HEK293T (cell line): ENCODE measurements around the gene ARMH3.

ENCODE experiments used
- CTCF ChIA-PET: fragments of 350-600 bp; formaldehyde crosslinking; extraction: SDS; loops from one replicate; lab custom pipeline; 2021; ENCODE audit warnings: antibody characterized with exemption, inconsistent platforms; lab: Yijun Ruan, JAX
- POLR2A ChIA-PET: fragments of 350-600 bp; formaldehyde crosslinking; extraction: SDS; loops from one replicate; lab custom pipeline; 2020; ENCODE audit warnings: antibody characterized with exemption, inconsistent platforms; lab: Yijun Ruan, JAX
- DNase-seq: peaks from one replicate; pipeline ENCODE4 v3.0.0; 2012; ENCODE audit warnings: mixed read lengths; ENCODE audit errors: extremely low spot score
- ARNT ChIP-seq: fragments of 450-650 bp; IDR thresholded peaks from 2 replicates; pipeline ENCODE4 v1.6.1; 2017; ENCODE audit warnings: mild to moderate bottlenecking
- BHLHE40 ChIP-seq: fragments of 450-650 bp; IDR thresholded peaks from 2 replicates; pipeline ENCODE4 v1.6.1; 2016; ENCODE audit warnings: mild to moderate bottlenecking, moderate library complexity, borderline replicate concordance
- CTBP1 ChIP-seq: fragments of 450-650 bp; IDR thresholded peaks from 2 replicates; pipeline ENCODE4 v1.6.1; 2016; ENCODE audit warnings: borderline replicate concordance
- ELF4 ChIP-seq: fragments of 450-650 bp; IDR thresholded peaks from 2 replicates; pipeline ENCODE4 v1.6.1; 2017; ENCODE audit warnings: antibody characterized with exemption
- FOXA1 ChIP-seq: fragments of 450-650 bp; IDR thresholded peaks from 2 replicates; pipeline ENCODE4 v1.6.1; 2016; ENCODE audit warnings: mild to moderate bottlenecking
- FOXK2 ChIP-seq: fragments of 450-650 bp; IDR thresholded peaks from 2 replicates; pipeline ENCODE4 v1.6.1; 2016; ENCODE audit warnings: mild to moderate bottlenecking
- FOXM1 ChIP-seq: fragments of 450-650 bp; IDR thresholded peaks from 2 replicates; pipeline ENCODE4 v1.6.1; 2017; ENCODE audit warnings: mild to moderate bottlenecking, borderline replicate concordance
- HDGF ChIP-seq: fragments of 450-650 bp; IDR thresholded peaks from 2 replicates; pipeline ENCODE4 v1.6.1; 2017; ENCODE audit warnings: antibody characterized with exemption, borderline replicate concordance
- L3MBTL2 ChIP-seq: fragments of 450-650 bp; conservative IDR thresholded peaks from 2 replicates; pipeline ENCODE4 v1.6.1; 2016; ENCODE audit warnings: mild to moderate bottlenecking
- LEF1 ChIP-seq: fragments of 450-650 bp; IDR thresholded peaks from 2 replicates; pipeline ENCODE4 v1.6.1; 2017; ENCODE audit warnings: mild to moderate bottlenecking, borderline replicate concordance
- NFRKB ChIP-seq: fragments of 450-650 bp; IDR thresholded peaks from 2 replicates; pipeline ENCODE4 v1.6.1; 2016; ENCODE audit warnings: mild to moderate bottlenecking, moderate library complexity
- PKNOX1 ChIP-seq: fragments of 450-650 bp; IDR thresholded peaks from 2 replicates; pipeline ENCODE4 v1.6.1; 2016
- SP1 ChIP-seq: fragments of 450-650 bp; IDR thresholded peaks from 2 replicates; pipeline ENCODE4 v1.6.1; 2017
- SUZ12 ChIP-seq: fragments of 450-650 bp; IDR thresholded peaks from 2 replicates; pipeline ENCODE4 v1.6.1; 2016; ENCODE audit warnings: mild to moderate bottlenecking
- TARDBP ChIP-seq: fragments of 450-650 bp; IDR thresholded peaks from 2 replicates; pipeline ENCODE4 v1.6.1; 2016
- ZNF384 ChIP-seq: fragments of 450-650 bp; IDR thresholded peaks from 2 replicates; pipeline ENCODE4 v1.6.1; 2016

The ARMH3 gene

GRCh38 chr10:101997803-101998202 is 58.2 kb downstream of the ARMH3 start:
- CTCF ChIA-PET: interaction anchor here (0.9 to 1.7 kb wide), 3 partner anchors 10 to 157 kb away, joined by 3 to 10 read pairs (median 4); no protein-coding TSS in a partner anchor
- no peak for DNase-seq
- POLR2A ChIA-PET: interaction anchor here (1.3 kb wide), 1 partner anchor 58 kb away, joined by 3 read pairs; no protein-coding TSS in a partner anchor
- TF ChIP-seq FOXA1 (no peak), TARDBP (no peak), ZNF384 (no peak), SUZ12 (no peak), ELF4 (no peak), FOXM1 (no peak), PKNOX1 (no peak), NFRKB (no peak), L3MBTL2 (no peak), SP1 (no peak), BHLHE40 (no peak), LEF1 (no peak), FOXK2 (no peak), CTBP1 (no peak), ARNT (no peak), HDGF (no peak)

- ChIA-PET POLR2A (no interaction called here), CTCF (interaction anchor here (1.0 to 1.1 kb wide), 4 partner anchors 9 to 106 kb away, joined by 3 to 6 read pairs (median 4); no protein-coding TSS in a partner anchor)
- TF ChIP-seq FOXK2: no peak
- no peak for TF ChIP-seq HDGF
- no peak for TF ChIP-seq CTBP1
- TF ChIP-seq ARNT: no peak
- no peak for TF ChIP-seq ELF4
- TF ChIP-seq NFRKB: no peak
- no peak for TF ChIP-seq LEF1
- TF ChIP-seq BHLHE40: no peak
- TF ChIP-seq PKNOX1: no peak
- no peak for TF ChIP-seq L3MBTL2
- TF ChIP-seq ZNF384: no peak
- TF ChIP-seq TARDBP: no peak
- TF ChIP-seq SP1: no peak
- TF ChIP-seq FOXM1: no peak
- TF ChIP-seq SUZ12: no peak
- no peak for TF ChIP-seq FOXA1
- DNase-seq: no peak
Observed at GRCh38 chr10:101995451-101996063, 60.4 kb downstream of the ARMH3 start.

GRCh38 chr10:101993651-101994200 is 62.2 kb downstream of the ARMH3 start:
- POLR2A ChIA-PET: no interaction called here
- DNase-seq: no peak
- no peak for TF ChIP-seq FOXM1
- TF ChIP-seq CTBP1: no peak
- no peak for TF ChIP-seq LEF1
- TF ChIP-seq ZNF384: no peak
- TF ChIP-seq BHLHE40: no peak
- no peak for TF ChIP-seq FOXA1
- no peak for TF ChIP-seq TARDBP
- TF ChIP-seq PKNOX1: no peak
- TF ChIP-seq FOXK2: no peak
- no peak for TF ChIP-seq L3MBTL2
- CTCF ChIA-PET: interaction anchor here (0.6 to 1.0 kb wide), 2 partner anchors 64 to 153 kb away, joined by 3 read pairs; no protein-coding TSS in a partner anchor

GRCh38 chr10:101993221-101993620 is 62.8 kb downstream of the ARMH3 start:
- POLR2A ChIA-PET: no interaction called here
- no peak for DNase-seq
- CTCF ChIA-PET: interaction anchor here (1.0 kb wide), 1 partner anchor 153 kb away, joined by 3 read pairs; no protein-coding TSS in a partner anchor
- TF ChIP-seq ELF4 (no peak), SUZ12 (no peak), FOXK2 (no peak), TARDBP (no peak), L3MBTL2 (no peak), BHLHE40 (no peak), SP1 (no peak), ARNT (no peak), LEF1 (no peak), FOXA1 (no peak), ZNF384 (no peak), HDGF (no peak), FOXM1 (no peak)

GRCh38 chr10:101987136-101987535 is 68.8 kb downstream of the ARMH3 start:
- no peak for DNase-seq
- ChIA-PET POLR2A (no interaction called here), CTCF (interaction anchor here (1.3 kb wide), 1 partner anchor 99 kb away, joined by 4 read pairs; no protein-coding TSS in a partner anchor)
- TF ChIP-seq FOXA1: no peak
- no peak for TF ChIP-seq FOXK2
- no peak for TF ChIP-seq ELF4
- no peak for TF ChIP-seq L3MBTL2
